T1000 (cell line): ENCODE results near the gene PDE4D.

Source experiments
- DNase-seq: peaks from one replicate; lab custom pipeline; 2025; ENCODE audit warnings: mixed read lengths; lab: John Stamatoyannopoulos, UW

Gene PDE4D

GRCh38 chr5:59655693-59656309 lies 237.7 kb downstream of the PDE4D start:
- DNase-seq, result no peak

DNA sequence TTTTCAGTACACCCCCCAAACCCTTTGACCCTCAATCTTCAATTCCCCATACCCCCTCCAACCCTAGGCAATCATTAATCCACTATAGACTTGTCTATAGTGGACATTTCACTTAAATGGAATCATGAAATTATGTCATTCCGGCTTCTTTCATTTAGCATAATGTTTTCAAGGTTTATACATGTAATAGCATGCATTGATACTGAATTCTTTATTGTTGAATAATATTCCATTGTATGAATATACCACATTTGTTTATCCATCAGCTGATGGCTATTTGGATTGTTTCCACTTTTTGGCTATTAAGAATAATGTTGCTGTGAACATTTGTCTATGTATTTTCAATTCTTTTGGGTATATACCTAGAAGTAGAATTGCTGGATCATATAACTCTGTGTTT lies 238.8 kb downstream of the PDE4D start:
- DNase-seq, result no peak

- DNase-seq, result no peak
These were observed 241.1 kb downstream of the PDE4D start for GRCh38 chr5:59652449-59652848.

DNA sequence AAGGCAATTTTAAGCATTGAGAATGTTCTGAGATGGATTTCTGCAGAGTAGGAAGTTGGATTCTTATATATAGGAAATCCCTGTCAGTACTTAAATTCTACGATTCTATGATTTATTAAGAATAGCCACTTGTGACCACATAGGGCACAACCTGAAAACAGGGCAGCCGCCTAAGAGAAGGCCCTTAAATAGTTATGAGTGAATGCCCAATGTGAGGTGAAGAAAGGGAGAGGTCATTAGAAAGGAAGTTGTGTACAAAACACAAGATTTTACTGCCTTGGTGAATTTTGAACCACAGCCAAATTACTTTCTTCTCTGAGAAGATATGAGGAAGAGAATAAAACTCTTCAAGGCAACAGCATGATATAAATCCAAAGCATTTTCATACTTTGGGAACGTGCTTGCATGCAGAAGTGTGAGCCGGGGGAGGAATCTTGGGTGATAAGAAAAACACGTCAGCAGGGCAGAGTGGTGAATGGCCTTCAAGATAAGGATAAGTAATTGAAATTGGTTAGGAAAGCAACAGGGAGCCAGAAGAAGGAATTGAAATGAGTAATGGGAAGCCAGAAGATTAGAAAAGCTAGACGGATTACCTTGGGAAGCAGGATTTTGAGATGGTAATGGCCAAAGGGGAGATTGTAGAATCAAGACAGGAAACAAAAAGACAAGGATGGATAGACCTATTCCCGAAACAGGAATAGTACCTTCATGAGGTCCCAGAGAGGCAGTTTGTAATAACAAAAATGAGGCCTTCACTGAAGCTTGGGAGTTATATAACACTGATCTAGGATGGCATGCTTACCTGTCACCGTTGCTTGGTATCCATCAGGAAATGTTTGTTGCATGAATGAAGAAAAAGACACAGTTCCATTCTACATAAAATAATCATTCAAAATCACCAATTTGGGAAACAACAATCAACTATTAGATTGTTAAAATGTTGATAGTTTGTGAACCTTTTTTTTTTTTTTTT lies 244.3 kb downstream of the PDE4D start:
- no peak for DNase-seq

DNA sequence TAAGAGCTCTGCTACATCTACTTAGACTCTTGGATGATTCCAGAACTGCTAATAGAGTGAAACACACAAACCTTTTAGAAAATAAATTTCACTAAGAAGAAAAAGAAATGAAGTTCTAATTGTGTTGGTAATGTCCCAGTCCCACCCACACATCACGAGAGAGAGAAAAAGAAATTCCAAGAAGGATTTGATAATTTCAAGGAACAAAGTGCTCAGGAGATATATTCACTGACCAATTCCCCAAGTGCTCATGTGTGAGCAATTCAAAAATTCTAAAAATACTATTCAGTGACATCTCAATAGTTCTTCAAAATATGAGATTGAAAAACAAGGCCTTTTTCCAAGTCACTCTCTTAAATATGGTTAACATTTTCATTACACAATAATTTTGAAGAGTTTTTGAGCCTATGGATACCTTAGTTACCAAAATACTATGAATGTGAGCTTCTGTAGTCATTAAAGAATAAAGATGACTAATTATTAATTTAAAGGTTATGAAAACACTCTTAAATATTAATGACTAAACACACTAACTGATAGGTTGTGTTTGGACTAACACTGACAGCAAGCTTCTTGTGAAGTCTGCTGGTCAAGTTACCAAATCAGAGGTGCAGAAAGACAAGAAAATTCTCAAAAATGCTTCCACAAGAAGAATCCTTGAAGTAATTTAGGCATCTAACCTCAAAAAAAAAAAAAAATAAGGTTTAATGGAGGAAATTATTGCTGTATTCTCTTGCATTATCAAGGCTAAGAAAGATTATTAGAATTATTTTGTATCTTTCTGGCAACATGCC lies 245.3 kb downstream of the PDE4D start:
- DNase-seq, result no peak

DNA sequence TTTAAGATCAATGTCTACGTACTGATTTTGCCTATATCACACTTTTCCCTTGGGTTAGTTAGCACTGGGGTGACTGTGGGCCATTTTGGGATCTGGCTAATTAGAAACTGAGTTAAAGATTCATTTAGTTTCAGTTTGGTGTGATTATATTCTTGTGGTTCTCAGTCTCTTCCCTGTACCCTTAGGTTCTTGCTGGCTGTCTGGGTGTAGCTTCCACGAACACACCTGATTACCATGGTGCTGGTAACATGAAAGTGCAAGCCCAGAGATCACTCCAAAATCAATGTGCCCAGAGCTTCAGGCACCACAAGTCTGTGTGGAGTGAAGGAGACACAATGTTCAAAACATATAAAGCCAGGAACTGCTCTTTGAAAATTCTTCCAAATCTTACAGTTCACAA lies 248.1 kb downstream of the PDE4D start:
- DNase-seq, result no peak

DNA sequence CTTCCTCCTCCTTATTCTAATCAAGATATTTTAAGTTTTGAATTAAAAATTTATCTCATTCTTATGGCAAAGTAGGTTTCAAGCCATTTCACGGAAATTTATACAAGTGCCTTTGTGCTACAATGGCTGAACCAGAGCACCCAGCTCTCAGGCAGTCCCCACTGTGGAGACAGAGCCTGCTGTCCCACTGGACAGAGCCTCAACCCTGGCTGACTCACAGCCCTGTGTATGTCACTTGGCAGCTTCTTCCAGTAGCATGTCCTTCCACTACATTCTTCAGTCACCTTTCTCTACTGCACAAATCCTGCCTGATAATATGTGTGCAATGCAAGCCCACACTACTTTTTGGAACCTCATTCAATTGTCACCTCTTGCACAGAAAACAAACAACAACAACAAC lies 253.1 kb downstream of the PDE4D start:
- no peak for DNase-seq

- DNase-seq, result no peak
These were observed 255.5 kb downstream of the PDE4D start for GRCh38 chr5:59637884-59638580.

DNA sequence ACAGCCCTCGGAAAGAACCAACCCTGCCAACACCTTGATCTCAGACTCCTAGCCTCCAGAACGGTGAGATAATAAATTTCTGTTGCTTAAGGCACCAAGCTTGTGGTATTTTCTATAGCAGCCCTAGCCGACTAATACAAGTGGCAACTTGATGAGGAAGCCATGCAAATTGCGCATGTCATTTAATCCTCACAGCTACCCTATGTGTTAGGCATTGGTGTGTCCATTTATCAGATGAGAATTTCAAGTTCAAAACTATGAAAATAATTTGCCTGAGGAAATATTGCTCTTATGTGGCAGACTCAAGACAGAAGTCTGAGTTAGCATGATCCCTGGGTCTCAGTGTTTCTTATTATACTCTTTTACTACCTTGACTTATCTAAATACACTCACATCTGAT lies 264.0 kb downstream of the PDE4D start:
- no peak for DNase-seq

GRCh38 chr5:59628062-59628828 lies 265.3 kb downstream of the PDE4D start:
- no peak for DNase-seq

GRCh38 chr5:59624898-59625297 lies 268.6 kb downstream of the PDE4D start:
- no peak for DNase-seq

- no peak for DNase-seq
These were observed 270.7 kb downstream of the PDE4D start for GRCh38 chr5:59622848-59623247.

GRCh38 chr5:59621477-59621876 lies 272.0 kb downstream of the PDE4D start:
- no peak for DNase-seq

- DNase-seq, result no peak
These were observed 272.9 kb downstream of the PDE4D start for GRCh38 chr5:59620535-59621212.

- no peak for DNase-seq
These were observed 274.9 kb downstream of the PDE4D start for GRCh38 chr5:59618644-59619043.

GRCh38 chr5:59617186-59617771 lies 276.2 kb downstream of the PDE4D start:
- DNase-seq, result no peak

- DNase-seq, result no peak
These were observed 277.1 kb downstream of the PDE4D start for GRCh38 chr5:59616413-59616812.

DNA sequence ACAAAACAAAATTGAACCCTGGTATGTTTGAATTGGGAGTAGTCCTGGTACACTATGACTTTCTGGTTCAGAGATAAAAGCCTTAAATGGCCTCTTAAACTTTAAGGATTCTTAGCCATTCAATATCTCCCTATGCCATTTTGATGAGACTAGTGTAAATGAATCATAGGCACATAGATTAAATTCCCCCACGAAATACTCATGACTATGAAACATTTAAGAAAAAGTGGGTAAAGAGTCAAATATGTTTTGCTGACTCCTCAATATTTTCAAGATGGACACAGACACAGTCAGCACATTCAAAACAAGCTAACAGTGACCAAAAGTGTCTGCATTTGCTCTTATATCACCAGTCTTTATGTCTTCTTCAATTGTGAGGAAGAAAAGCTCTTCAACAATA lies 278.3 kb downstream of the PDE4D start:
- no peak for DNase-seq

GRCh38 chr5:59609501-59610265 lies 283.8 kb downstream of the PDE4D start:
- no peak for DNase-seq
